ENCODE data around the gene KIAA1191.
"Not testable (repeated sequence)": the region's sequence is repeated elsewhere in the genome, so short reads cannot be mapped to it uniquely, and the experiment has no call there.

The KIAA1191 gene

DNA sequence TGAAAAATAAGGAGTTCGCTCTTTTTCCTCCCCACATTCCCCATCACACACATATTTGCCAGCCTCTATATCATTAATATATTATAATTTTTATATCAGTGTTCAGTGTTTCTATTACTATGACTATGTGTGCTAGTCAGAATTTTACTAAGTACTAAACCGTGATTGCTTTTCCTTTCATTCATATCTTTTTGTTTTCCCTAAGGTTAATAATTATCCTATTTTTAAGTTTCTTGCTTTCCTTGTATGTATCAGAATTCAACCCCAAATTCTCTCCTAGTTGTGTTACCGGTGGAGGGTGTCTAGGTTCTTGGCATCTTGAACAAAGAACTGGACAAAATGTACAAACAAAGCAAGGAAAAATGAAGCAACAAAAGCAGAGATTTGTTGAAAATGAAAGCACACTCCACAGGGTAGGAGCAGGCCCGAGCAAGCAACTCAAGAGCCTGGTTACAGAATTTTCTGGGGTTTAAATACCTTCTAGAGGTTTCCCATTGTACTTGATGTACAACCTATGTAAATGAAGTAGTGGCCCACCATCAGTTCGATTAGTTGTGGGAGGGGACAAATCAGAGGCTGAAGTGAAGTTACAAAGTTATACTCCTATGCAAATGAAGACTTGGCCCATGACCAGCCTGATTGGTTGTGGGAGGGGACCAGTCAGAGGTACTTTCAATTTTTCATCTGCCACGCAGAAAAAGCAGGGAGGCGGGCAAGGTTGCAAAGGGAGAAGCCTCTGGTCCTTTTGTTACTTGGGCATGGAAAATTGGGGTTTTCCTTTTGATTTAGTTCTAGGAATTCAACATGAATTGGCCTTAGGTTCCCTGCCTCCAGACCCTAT lies 43.8 kb downstream of the KIAA1191 start:
- no peak for DNase-seq (ENCODE audit: low spot score)
- FAIRE-seq, result no peak

DNA sequence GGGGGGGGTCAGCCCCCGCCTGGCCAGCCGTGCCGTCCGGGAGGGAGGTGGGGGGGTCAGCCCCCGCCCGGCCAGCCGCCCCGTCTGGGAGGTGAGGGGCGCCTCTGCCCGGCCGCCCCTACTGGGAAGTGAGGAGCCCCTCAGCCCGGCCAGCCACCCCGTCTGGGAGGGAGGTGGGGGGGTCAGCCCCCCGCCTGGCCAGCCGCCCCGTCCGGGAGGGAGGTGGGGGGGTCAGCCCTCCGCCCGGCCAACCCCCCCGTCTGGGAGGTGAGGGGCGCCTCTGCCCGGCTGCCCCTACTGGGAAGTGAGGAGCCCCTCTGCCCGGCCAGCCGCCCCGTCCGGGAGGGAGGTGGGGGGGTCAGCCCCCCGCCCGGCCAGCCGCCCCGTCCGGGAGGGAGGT lies 56.2 kb downstream of the KIAA1191 start:
- FAIRE-seq, result not testable (repeated sequence)

More for the DNA sequence above, 56.2 kb downstream of the KIAA1191 start:
- DNase-seq (ENCODE audit: low spot score), result not testable (repeated sequence)

Measured in RCC 7860 (cell line).